GM19099 (cell line): Measurements from ENCODE around the gene PIGL.

ENCODE experiments used
- POLR2A ChIP-seq: IDR thresholded peaks from 3 replicates; pipeline ENCODE4 v1.6.1; 2011; ENCODE audit warnings: low read depth; ENCODE audit not compliant: insufficient read length; ENCODE audit errors: extremely low read depth

PIGL gene

GRCh38 chr17:16354585-16354984 is 137.6 kb downstream of the PIGL start:
- no peak for TF ChIP-seq POLR2A

- TF ChIP-seq POLR2A = no peak
These were observed 141.4 kb downstream of the PIGL start for GRCh38 chr17:16358394-16358793.

- no peak for TF ChIP-seq POLR2A
These were observed 144.9 kb downstream of the PIGL start for GRCh38 chr17:16361874-16362273.

GRCh38 chr17:16363749-16364536 is 146.9 kb downstream of the PIGL start:
- no peak for TF ChIP-seq POLR2A

GRCh38 chr17:16364625-16365024 is 147.6 kb downstream of the PIGL start:
- TF ChIP-seq POLR2A = no peak

GRCh38 chr17:16371742-16372141 is 154.7 kb downstream of the PIGL start:
- TF ChIP-seq POLR2A = no peak

GRCh38 chr17:16374146-16374938 is 157.3 kb downstream of the PIGL start:
- TF ChIP-seq POLR2A = no peak
